Activated CD4-positive, alpha-beta memory T cell treated with anti-CD3 and anti-CD28 coated beads, Interleukin-2, amount 10 ng/mL, durations not matched to agents 7 days and 5 days (primary cell): ENCODE measurements around the gene CYP8B1. TPM values are rescaled to one million over a fixed set of nuclear protein-coding genes. Genes with fewer than 3 reads are reported as not detected.

ENCODE experiments used
- CTCF ChIA-PET: fragments of 350-600 bp; sonication (Branson Sonifier 250); formaldehyde crosslinking; loops from one replicate; lab custom pipeline; 2021; ENCODE audit warnings: antibody characterized with exemption, inconsistent platforms; lab: Charles Lee
- POLR2A ChIA-PET: fragments of 350-600 bp; sonication (Branson Sonifier 250); formaldehyde crosslinking; loops from one replicate; lab custom pipeline; 2021; ENCODE audit warnings: antibody characterized with exemption; lab: Charles Lee
- DNase-seq: peaks from one replicate; pipeline ENCODE4 v3.0.0-alpha.2; 2020
- H3K27ac Mint-ChIP-seq: one replicate; pipeline ENCODE4 v1.8.0; 2021; ENCODE audit warnings: mild to moderate bottlenecking, mixed read lengths
- H3K27me3 Mint-ChIP-seq: one replicate; pipeline ENCODE4 v1.8.0; 2021; ENCODE audit warnings: mixed read lengths
- H3K36me3 Mint-ChIP-seq: one replicate; pipeline ENCODE4 v1.8.0; 2021; ENCODE audit warnings: low read depth, mixed read lengths
- H3K4me1 Mint-ChIP-seq: one replicate; pipeline ENCODE4 v1.8.0; 2021; ENCODE audit warnings: mixed read lengths
- H3K4me3 Mint-ChIP-seq: one replicate; pipeline ENCODE4 v1.8.0; 2021; ENCODE audit warnings: mild to moderate bottlenecking, mixed read lengths
- H3K9me3 Mint-ChIP-seq: one replicate; pipeline ENCODE4 v1.8.0; 2021; ENCODE audit warnings: mixed read lengths
- total RNA-seq, 2 experiments: library from RNA; stranded (reverse); gene quantifications; one replicate each; pipeline ENCODE4 v1.2.3, GENCODE V29; 2021

CYP8B1 gene
- total RNA-seq, 2 experiments from 2014 or later, result not detected

DNA sequence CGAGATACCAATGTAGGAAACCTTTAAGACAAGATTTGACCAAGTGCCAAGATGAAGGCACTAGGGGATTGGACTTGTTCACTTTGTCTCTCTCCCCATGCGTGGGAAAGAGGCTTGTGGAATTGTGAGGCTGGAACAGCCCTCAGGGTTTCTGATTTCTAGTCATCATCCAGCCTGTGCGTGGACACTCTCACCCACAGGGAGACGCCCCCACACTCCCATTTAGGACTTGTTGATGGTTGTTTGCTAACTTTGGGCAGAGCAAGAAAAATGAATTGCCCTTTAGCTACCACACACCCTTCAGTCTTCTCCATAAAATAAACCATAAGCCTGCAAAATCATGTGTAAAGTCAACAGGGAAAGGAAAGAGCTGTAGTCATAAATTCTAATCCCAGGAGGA is 48.0 kb downstream of the CYP8B1 start:
- Mint-ChIP-seq H3K4me1 (peaks cover 17% of the 10 kb centered on the region), H3K9me3 (no peaks in the 10 kb centered on the region), H3K27me3 (peaks cover 18% of the 10 kb centered on the region), H3K4me3 (no peak overlapping the region), H3K27ac (no peak overlapping the region), H3K36me3 (no peaks in the 10 kb centered on the region)
- DNase-seq, result no peak
- ChIA-PET CTCF (interaction anchor here (0.7 to 1.3 kb wide), 2 partner anchors 12 to 54 kb away, joined by 3 to 5 read pairs; no protein-coding TSS in a partner anchor), POLR2A (no interaction called here)

DNA sequence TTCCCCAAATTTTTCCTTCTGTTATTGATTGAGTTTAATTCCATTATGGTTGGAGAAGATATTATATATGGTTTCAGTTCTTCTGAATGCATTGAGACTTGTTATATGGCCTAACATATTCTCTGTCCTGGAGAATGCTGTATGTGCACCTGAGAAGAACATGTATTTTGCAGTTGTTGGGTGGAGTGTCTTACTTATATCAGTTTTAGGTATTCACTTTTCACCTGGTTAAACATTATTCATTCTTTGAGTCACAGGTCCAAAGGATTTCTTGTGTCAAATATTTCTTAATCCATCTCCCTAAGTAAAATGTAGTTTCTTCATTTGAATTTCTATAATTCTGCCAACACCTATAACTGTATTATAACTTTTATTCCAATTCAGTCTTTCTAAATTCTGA is 48.7 kb downstream of the CYP8B1 start:
- ChIA-PET POLR2A (no interaction called here), CTCF (no interaction called here)
- H3K36me3 Mint-ChIP-seq, result no peaks in the 10 kb centered on the region
- no peak overlapping the region for H3K4me3 Mint-ChIP-seq
- peaks cover 18% of the 10 kb centered on the region for H3K27me3 Mint-ChIP-seq
- H3K4me1 Mint-ChIP-seq, result peaks cover 17% of the 10 kb centered on the region
- no peak for DNase-seq
- H3K27ac Mint-ChIP-seq, result no peak overlapping the region
- no peaks in the 10 kb centered on the region for H3K9me3 Mint-ChIP-seq

GRCh38 chr3:42826141-42826540 is 49.5 kb downstream of the CYP8B1 start:
- Mint-ChIP-seq H3K4me3 (no peak overlapping the region), H3K4me1 (peaks cover 10% of the 10 kb centered on the region), H3K36me3 (no peaks in the 10 kb centered on the region), H3K27ac (no peak overlapping the region), H3K27me3 (peaks cover 18% of the 10 kb centered on the region), H3K9me3 (no peaks in the 10 kb centered on the region)
- no peak for DNase-seq
- ChIA-PET CTCF (no interaction called here), POLR2A (no interaction called here)

- no peak overlapping the region for H3K27ac Mint-ChIP-seq
- DNase-seq, result no peak
- peaks cover 15% of the 10 kb centered on the region for H3K27me3 Mint-ChIP-seq
- no peaks in the 10 kb centered on the region for H3K9me3 Mint-ChIP-seq
- CTCF ChIA-PET, result no interaction called here
- H3K4me3 Mint-ChIP-seq, result no peak overlapping the region
- POLR2A ChIA-PET, result no interaction called here
- H3K36me3 Mint-ChIP-seq, result no peaks in the 10 kb centered on the region
- H3K4me1 Mint-ChIP-seq, result peaks cover 4% of the 10 kb centered on the region
Observed at GRCh38 chr3:42823351-42823750, 52.3 kb downstream of the CYP8B1 start.

GRCh38 chr3:42822828-42823227 is 52.9 kb downstream of the CYP8B1 start:
- H3K27ac Mint-ChIP-seq, result no peak overlapping the region
- ChIA-PET CTCF (interaction anchor here (0.6 to 0.8 kb wide), 3 partner anchors 17 to 189 kb away, joined by 3 read pairs; no protein-coding TSS in a partner anchor), POLR2A (no interaction called here)
- H3K4me3 Mint-ChIP-seq, result no peak overlapping the region
- H3K9me3 Mint-ChIP-seq, result no peaks in the 10 kb centered on the region
- H3K27me3 Mint-ChIP-seq, result peaks cover 15% of the 10 kb centered on the region
- peaks cover 4% of the 10 kb centered on the region for H3K4me1 Mint-ChIP-seq
- H3K36me3 Mint-ChIP-seq, result no peaks in the 10 kb centered on the region
- DNase-seq, result no peak

Other genes with a start within 250 kb of the CYP8B1 start
- gene ZBTB47, start 222.2 kb downstream of the CYP8B1 start, total RNA-seq, result 1 to 10 TPM in 1 of 2 experiments, under 1 TPM in 1; 0.93 to 1.1 TPM
- gene KLHL40, start 190.3 kb downstream of the CYP8B1 start, total RNA-seq, result not detected
- gene HHATL, start 173.1 kb downstream of the CYP8B1 start, total RNA-seq, result under 1 TPM in 1 of 2 experiments, not detected in 1; 0.25 TPM
- under 1 TPM; 0.63 to 0.83 TPM for gene CCDC13, start 102.6 kb downstream of the CYP8B1 start, total RNA-seq
- gene HIGD1A, start 71.4 kb downstream of the CYP8B1 start, total RNA-seq, result 10 to 100 TPM; 56.9 to 61.2 TPM
- 1 to 10 TPM; 2.0 to 2.3 TPM for gene ACKR2, start 66.4 kb downstream of the CYP8B1 start, total RNA-seq
- gene ZNF662, start 30.3 kb upstream of the CYP8B1 start, total RNA-seq, result under 1 TPM; 0.10 to 0.40 TPM
- gene GASK1A, start 103.4 kb upstream of the CYP8B1 start, total RNA-seq, result not detected
- 1 to 10 TPM; 6.4 to 7.8 TPM for gene POMGNT2, start 230.2 kb upstream of the CYP8B1 start, total RNA-seq